ENCODE measurements around the gene TEAD3.
"Not testable (repeated sequence)": the region's sequence is repeated elsewhere in the genome, so short reads cannot be mapped to it uniquely, and the experiment has no call there.

TEAD3 gene

DNA sequence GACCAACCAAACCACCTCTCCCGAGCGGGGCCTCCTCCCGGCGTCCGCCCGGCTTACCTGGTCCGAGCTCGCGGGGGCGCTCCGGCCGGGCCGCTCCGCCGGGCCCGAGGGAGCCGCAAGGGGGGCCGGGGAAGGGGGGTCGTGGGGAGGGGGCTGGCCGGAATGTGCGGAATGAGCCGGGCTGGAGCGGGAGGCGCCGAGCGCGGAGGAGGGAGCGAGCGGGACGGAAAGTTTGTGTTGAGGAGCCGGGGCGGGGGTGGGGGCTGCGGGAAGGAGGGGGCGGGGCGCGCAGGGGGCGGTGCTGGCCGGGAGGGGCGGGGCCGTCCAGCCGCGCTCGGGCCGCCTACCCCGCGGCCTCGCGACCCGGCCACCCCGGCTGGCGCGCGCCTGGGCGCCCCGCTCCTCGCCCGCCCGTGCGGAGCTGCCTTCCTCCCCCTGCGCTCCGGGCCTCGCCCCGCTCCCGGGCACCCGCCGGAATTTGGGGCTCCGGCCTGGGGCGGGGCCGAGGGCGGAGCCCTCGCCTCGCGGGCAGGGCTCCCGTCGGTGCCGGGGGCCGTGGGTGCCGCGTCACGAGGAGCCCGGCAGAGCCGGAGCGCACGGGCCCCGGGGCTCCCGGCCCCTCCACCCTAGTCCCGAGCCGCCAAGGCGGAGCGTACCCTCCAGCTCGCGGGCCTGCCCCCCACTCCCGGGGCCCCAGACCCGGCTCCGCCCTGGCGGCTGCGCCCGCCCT is at the start of gene TEAD3:
TEAD3 (minus strand) TSS at position 239 of the 730 bp plus-strand sequence.
- no peak for DNase-seq

DNA sequence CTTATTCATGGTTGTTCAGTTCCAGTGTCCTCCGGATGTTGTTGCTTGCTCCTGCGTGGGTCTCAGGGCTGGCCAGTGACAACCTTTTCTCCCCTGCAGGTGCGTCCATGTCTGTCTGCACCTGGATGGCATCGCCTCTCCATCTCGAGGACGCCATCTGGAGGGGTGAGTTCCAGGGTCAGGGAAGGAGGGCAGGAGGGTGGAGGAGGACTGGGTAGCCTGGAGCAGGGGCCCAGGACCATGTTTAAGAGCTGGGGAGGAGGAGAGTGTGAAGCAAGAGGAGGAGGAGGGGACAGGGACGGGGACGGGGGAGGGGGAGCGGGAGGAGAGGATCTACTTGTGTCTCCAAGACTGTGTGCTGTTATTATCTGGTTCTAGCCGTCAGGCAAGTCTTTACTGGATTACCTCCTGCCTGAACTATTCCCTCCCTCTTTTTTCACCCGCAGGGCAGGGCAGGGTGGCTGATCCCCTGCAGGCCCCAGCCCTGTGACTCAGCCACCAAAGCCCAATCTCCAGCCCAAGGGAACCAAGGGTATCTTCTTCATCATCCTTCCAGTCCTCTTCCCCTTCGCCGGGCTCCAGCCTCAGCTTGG is 48.0 kb upstream of the TEAD3 start:
- no peak for DNase-seq

DNA sequence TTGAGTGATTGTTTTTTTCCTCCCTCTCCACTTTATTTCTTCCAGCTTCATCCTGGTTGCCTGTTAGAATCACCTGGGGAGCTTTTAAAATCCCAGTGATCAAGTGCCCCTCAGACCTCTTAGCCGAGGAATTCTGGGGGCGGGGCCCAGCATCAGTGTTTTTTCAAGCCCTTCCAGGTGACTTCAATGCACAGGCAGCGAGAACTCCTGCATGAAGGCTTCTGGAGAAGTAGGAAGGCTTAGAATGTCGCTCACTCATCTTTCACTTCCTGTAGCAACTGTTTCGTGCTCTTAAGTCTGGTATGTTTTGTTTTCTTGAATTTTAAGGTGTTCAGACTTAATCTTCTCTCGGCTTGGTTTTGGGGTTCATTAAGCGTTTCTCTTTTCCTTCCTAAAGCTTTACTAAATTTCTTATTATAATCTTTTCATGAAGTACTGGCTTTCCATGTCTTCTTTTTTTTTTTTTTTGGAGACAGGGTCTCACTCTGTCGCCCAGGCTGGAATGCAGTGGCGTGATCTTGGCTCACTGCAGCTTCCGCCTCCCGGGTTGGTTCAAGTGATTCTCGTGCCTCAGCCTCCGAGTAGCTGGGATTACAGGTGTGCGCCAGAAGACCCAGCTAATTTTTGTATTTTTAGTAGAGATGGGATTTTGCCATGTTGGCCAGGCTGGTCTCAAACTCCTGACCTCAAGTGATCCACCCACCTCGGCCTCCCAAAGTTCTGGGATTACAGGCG is 46.7 kb upstream of the TEAD3 start:
- DNase-seq, result no peak

DNA sequence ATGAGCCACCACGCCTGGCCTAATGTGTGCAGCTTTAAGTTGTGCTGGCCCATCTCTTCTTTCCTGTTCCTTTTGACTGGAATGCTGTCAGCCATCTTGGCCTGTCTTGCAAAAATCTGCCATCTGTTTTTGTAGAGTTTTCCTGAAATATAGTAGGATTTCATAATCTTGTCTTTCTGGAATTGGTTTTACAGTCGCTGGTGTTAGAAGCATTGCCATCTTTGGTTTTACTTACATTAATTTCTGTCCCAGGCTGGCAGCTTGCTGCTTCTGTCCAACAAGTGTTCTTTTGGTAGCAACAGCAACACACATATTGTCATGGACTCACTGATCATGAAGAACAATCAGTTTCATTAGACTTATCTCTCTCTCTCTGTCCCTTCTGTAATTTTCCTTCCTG is 45.0 kb upstream of the TEAD3 start:
- no peak for DNase-seq

- DNase-seq, result no peak
These were observed 42.3 kb upstream of the TEAD3 start for GRCh38 chr6:35539223-35539622.

DNA sequence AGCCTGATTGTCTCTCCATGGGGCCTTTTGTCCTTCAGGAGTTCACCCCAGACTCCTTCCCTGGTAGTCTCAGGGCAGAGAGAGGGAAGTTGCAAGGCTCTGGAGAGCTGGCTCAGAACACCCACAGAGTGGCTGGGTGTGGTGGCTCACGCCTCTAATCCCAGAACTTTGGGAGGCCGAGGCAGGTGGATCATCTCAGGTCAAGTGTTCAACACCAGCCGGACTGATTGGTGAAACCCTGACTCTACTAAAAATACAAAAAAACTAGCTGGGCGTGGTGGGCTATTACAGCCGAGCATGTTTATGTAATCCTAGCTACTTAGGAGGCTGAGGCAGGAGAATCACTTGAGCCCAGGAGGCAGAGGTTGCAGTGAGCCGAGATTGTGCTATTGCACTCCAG is 39.0 kb upstream of the TEAD3 start:
- not testable (repeated sequence) for DNase-seq

- DNase-seq, result no peak
These were observed 37.7 kb upstream of the TEAD3 start for GRCh38 chr6:35534407-35535170.

- no peak for DNase-seq
These were observed 37.1 kb upstream of the TEAD3 start for GRCh38 chr6:35533981-35534380.

GRCh38 chr6:35532126-35532525 is 35.2 kb upstream of the TEAD3 start:
- DNase-seq, result no peak

GRCh38 chr6:35524380-35525020 is 27.6 kb upstream of the TEAD3 start:
- DNase-seq, result no peak

- DNase-seq, result peak; percentile 59
These were observed 26.1 kb upstream of the TEAD3 start for GRCh38 chr6:35522660-35523658.

GRCh38 chr6:35522151-35522550 is 25.3 kb upstream of the TEAD3 start:
- no peak for DNase-seq

GRCh38 chr6:35521235-35521634 is 24.4 kb upstream of the TEAD3 start:
- no peak for DNase-seq

- DNase-seq, result no peak
These were observed 22.6 kb upstream of the TEAD3 start for GRCh38 chr6:35519313-35520015.

DNA sequence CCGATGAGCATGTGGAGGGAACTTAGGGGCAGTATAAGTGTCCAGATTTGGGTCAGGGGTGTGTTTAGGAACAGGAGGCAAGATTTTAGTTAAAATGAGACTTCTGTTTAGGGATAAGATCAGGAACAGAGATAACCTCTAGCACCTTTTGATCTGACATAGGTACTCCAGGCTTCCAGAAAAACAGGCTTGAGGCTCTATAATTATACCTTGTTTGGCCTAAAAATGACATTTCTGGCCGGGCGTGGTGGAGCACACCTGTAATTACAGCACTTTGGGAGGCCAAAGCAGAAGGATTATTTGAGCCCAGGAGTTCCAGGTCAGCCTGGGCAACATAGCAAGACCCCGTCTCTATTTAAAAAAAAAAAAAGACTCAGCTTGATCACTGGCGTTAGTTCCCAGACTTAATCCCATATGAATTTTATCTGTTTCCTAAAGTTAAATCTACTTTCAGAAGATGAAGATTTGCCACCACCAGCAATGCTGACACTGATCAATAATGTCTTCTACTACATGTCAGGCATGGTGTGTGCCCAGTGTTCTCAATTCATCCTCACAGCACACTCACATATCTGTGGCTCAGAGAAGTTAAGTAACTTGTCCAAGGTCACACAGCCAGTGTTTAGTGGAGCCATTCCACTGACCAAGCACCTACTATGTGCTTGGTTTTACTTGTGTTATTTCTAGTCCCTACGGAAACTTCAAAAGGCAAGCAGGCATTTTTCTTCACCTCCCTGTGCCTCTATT is 21.9 kb upstream of the TEAD3 start:
- DNase-seq, result no peak

DNA sequence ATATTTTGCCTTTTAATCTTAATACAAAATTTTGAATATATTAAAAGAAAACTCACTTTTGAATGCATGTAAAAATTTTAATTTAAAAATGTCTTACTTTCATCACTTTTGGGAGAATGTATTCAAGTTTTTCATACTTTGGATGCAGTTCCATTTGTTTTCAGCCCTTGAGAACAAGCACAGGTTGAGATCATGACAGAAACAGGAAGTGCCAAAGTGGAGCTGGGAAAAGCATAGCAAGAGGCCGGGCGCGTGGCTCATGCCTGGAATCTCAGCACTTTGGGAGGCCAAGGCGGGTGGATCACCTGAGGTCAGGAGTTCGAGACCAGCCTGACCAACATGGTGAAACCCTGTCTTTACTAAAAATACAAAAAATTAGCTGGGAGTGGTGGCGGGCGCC is 21.1 kb upstream of the TEAD3 start:
- not testable (repeated sequence) for DNase-seq

DNA sequence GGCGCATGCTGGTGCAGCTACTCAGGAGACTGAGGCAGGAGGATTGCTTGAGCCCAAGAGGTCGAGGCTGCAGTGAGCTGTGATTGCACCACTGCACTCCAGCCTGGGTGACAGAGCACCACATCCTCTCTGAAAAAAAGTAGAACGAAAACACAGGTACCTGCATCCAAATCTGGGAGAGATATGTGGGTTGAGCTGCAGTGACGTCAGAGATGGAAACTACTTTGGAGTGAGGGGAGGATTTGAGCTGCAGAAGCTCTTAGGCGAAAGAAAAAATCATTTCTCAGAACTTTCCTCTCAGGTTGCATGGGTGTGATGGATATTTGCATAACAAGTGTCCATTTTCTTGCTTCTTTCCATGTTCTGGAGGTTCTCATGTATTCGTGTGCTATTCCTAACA is 19.8 kb upstream of the TEAD3 start:
- no peak for DNase-seq

DNA sequence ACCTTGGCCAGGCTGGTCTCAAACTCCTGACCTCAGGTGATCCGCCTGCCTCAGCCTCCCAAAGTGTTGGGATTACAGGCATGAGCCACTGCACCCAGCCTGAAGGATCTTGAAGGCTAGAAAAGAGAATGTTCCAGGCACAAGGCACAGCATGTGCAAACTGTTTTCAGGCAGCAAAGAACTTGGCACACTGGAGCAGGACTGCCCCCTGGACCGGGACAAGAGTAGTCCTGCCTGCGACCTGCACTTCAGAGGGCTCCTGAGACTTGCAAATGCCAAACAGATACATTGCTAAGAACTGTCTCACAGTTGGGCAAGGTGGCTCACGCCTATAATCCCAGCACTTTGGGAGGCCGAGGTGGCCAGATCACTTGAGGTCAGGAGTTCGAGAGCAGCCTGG is 19.1 kb upstream of the TEAD3 start:
- not testable (repeated sequence) for DNase-seq

DNA sequence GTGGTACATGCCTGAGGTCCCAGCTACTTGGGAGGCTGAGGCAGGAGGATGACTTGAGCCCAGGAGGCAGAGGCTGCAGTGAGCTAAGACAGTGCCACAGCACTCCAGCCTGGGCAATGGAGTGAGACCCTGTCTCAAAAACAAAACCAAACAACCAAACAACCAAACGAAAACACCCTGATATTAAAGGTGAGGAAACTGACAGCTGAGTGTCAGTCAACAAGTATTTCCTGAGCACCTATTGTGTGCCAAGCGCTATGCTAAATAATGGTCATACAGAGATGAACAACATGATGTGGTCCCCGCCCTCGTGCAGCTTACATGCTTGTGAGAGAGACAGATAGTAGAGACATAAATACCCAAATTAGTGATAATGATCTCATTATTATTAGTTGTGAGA is 17.7 kb upstream of the TEAD3 start:
- no peak for DNase-seq

DNA sequence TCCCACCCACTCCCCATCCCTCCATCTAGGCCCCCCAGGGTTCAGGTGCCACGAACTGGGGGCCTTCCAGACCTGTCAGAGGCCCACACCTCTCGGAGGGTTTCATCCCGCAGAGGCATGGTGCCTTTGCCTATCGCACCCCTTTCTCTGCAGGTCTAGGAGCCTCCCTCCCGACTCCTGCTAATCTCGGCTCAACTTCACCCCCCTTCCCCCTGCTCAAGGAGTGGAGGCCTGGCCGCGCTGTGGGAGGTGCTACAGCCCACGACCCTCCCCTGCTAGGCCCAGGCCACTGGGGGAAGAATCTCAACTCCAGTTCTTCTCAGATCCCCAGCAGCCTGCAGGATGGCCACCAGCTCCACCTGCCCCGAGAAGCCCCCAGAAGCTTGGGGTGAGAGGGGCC is 15.9 kb upstream of the TEAD3 start, which contains the start of gene TULP1:
TULP1 (minus strand) TSS at position 157 of the 400 bp plus-strand sequence; CDS start at position 119, 38 bp downstream.
- no peak for DNase-seq
